NCI-H146 treated with DMSO at 0.1 percent for 48 hours (cell line): Measurements from ENCODE around the gene EEPD1.
"Not testable (repeated sequence)": the region's sequence is repeated elsewhere in the genome, so short reads cannot be mapped to it uniquely, and the experiment has no call there.

Experiments
- DNase-seq: peaks from one replicate; lab custom pipeline; 2025; ENCODE audit not compliant: unreplicated experiment; lab: John Stamatoyannopoulos, UW

EEPD1 gene

GRCh38 chr7:36128448-36129047, 24.5 kb upstream of the EEPD1 start:
- peak; percentile 60 for DNase-seq

GRCh38 chr7:36129048-36129534, 24.0 kb upstream of the EEPD1 start:
- peak; percentile 61 for DNase-seq

GRCh38 chr7:36130236-36130945, 22.7 kb upstream of the EEPD1 start:
- no peak for DNase-seq

GRCh38 chr7:36131026-36131425, 22.0 kb upstream of the EEPD1 start:
- no peak for DNase-seq

GRCh38 chr7:36131499-36131898, 21.6 kb upstream of the EEPD1 start:
- no peak for DNase-seq

- peak; percentile 16 for DNase-seq
Measured at GRCh38 chr7:36132012-36132411, 21.0 kb upstream of the EEPD1 start.

GRCh38 chr7:36135700-36136099, 17.4 kb upstream of the EEPD1 start:
- DNase-seq, result no peak

- DNase-seq, result peak; percentile 22
Measured at GRCh38 chr7:36137258-36137657, 15.8 kb upstream of the EEPD1 start.

- no peak for DNase-seq
Measured at GRCh38 chr7:36137754-36138153, 15.3 kb upstream of the EEPD1 start.

GRCh38 chr7:36138209-36138608, 14.8 kb upstream of the EEPD1 start:
- no peak for DNase-seq

GRCh38 chr7:36141351-36141750, 11.7 kb upstream of the EEPD1 start:
- DNase-seq, result no peak

GRCh38 chr7:36141850-36142249, 11.2 kb upstream of the EEPD1 start:
- no peak for DNase-seq

GRCh38 chr7:36144189-36144588, 8.9 kb upstream of the EEPD1 start:
- no peak for DNase-seq

GRCh38 chr7:36145686-36146085, 7.4 kb upstream of the EEPD1 start:
- DNase-seq, result no peak

GRCh38 chr7:36147361-36147760, 5.7 kb upstream of the EEPD1 start:
- DNase-seq, result no peak

- no peak for DNase-seq
Measured at GRCh38 chr7:36148422-36149065, 4.5 kb upstream of the EEPD1 start.

- not testable (repeated sequence) for DNase-seq
Measured at GRCh38 chr7:36149240-36149639, 3.8 kb upstream of the EEPD1 start.

GRCh38 chr7:36149694-36150452, 3.2 kb upstream of the EEPD1 start:
- DNase-seq, result no peak

GRCh38 chr7:36151921-36152755, 916 bp upstream of the EEPD1 start:
- DNase-seq, result no peak

GRCh38 chr7:36153571-36154097, 580 bp downstream of the EEPD1 start:
- DNase-seq, result no peak
